HepG2 (cell line): ENCODE measurements around the gene MFSD6.

Experiments used
- CBX2 ChIP-seq, 2 experiments: fragments of 200-600 bp in 1 of 2; sonication (generic); formaldehyde crosslinking in 1 of 2; IDR thresholded peaks; 2 replicates each; pipeline versions ENCODE4 v1.7.0 to v1.8.1; 2018 to 2022; ENCODE audit warnings: low read depth in 2 of 2, low read length in 1 of 2, mild to moderate bottlenecking in 1 of 2, missing genetic modification reagents in 1 of 2
- POLR2A ChIP-seq, 2 experiments: IDR thresholded peaks; 2 replicates each; pipeline ENCODE4 v1.6.1; 2011; ENCODE audit warnings: low read depth in 2 of 2, low read length in 2 of 2, mild to moderate bottlenecking in 1 of 2, moderate library complexity in 1 of 2; ENCODE audit not compliant: insufficient read depth in 1 of 2
- TF ChIP-seq, protein P1 (sequence below): sonication (generic); formaldehyde crosslinking; IDR thresholded peaks from 2 replicates; pipeline ENCODE4 v1.4.0; 2020; ENCODE audit warnings: missing genetic modification reagents, mild to moderate bottlenecking, borderline replicate concordance
- TF ChIP-seq, protein P2 (sequence below): sonication (generic); formaldehyde crosslinking; IDR thresholded peaks from 2 replicates; pipeline ENCODE4 v1.5.0; 2020; ENCODE audit warnings: mild to moderate bottlenecking, missing genetic modification reagents, moderate library complexity

DNA sequence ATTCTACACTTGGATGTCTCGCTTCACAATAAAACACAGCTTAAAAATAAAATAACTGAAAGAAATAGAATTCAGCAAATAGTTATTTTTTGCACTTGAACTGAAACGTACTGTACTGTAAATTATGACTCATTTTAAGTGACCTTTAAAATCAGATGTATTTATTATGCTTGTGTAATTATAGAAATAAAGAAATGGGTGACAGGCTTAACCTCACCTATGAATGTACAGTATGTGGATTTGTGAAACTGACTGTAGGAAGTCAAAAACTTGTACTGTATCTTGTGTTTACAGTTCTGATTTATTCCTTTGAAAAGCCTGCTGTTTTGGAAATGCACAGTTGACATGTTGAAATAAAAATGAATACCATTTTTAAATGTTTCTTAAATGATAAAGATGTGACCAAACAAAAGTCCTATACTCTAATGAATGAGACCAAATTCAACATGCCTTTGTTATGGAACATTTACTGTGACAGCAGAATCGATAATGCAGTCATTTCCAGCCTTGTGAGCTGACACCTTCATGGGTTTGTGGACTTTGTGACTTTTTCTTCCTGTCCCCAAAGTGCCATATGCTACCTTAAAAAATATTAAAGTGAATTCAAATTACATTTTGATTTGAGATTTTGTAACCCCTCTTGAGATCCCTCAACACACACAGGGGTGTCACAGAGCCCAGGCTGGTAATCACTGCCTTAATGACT is 93.7 kb downstream of the MFSD6 start:
- TF ChIP-seq CBX2 (IDR thresholded peaks at IDR 0.05; ENCODE audit: low read depth, low read length) (no peak), CBX2 (CRISPR knock-in tag; IDR thresholded peaks at IDR 0.05; ENCODE audit: low read depth) (no peak), POLR2A (IDR thresholded peaks at IDR 0.05; ENCODE audit: insufficient read depth in 1 of 2, low read depth in 2 of 2, low read length in 2 of 2) (no peak)
- TF ChIP-seq, protein P1, sequence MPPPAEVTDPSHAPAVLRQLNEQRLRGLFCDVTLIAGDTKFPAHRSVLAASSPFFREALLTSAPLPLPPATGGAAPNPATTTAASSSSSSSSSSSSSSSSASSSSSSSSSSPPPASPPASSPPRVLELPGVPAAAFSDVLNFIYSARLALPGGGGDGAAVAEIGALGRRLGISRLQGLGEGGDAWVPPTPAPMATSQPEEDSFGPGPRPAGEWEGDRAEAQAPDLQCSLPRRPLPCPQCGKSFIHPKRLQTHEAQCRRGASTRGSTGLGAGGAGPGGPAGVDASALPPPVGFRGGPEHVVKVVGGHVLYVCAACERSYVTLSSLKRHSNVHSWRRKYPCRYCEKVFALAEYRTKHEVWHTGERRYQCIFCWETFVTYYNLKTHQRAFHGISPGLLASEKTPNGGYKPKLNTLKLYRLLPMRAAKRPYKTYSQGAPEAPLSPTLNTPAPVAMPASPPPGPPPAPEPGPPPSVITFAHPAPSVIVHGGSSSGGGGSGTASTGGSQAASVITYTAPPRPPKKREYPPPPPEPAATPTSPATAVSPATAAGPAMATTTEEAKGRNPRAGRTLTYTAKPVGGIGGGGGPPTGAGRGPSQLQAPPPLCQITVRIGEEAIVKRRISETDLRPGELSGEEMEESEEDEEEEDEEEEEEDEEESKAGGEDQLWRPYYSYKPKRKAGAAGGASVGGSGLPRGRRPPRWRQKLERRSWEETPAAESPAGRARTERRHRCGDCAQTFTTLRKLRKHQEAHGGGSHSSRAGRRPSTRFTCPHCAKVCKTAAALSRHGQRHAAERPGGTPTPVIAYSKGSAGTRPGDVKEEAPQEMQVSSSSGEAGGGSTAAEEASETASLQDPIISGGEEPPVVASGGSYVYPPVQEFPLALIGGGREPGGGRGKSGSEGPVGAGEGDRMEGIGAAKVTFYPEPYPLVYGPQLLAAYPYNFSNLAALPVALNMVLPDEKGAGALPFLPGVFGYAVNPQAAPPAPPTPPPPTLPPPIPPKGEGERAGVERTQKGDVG (CRISPR knock-in tag): no peak
- TF ChIP-seq, protein P2, sequence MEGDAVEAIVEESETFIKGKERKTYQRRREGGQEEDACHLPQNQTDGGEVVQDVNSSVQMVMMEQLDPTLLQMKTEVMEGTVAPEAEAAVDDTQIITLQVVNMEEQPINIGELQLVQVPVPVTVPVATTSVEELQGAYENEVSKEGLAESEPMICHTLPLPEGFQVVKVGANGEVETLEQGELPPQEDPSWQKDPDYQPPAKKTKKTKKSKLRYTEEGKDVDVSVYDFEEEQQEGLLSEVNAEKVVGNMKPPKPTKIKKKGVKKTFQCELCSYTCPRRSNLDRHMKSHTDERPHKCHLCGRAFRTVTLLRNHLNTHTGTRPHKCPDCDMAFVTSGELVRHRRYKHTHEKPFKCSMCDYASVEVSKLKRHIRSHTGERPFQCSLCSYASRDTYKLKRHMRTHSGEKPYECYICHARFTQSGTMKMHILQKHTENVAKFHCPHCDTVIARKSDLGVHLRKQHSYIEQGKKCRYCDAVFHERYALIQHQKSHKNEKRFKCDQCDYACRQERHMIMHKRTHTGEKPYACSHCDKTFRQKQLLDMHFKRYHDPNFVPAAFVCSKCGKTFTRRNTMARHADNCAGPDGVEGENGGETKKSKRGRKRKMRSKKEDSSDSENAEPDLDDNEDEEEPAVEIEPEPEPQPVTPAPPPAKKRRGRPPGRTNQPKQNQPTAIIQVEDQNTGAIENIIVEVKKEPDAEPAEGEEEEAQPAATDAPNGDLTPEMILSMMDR: no peak
